ENCODE measurements around the gene EEF1G. TPM values are rescaled to one million over a fixed set of nuclear protein-coding genes. Genes with fewer than 3 reads are reported as not detected.
"Not testable (repeated sequence)": the region's sequence is repeated elsewhere in the genome, so short reads cannot be mapped to it uniquely, and the experiment has no call there.

The EEF1G gene
- total and polyA plus RNA-seq, 7 donors: 1,344 to 2,108 (median 1,779) TPM

DNA sequence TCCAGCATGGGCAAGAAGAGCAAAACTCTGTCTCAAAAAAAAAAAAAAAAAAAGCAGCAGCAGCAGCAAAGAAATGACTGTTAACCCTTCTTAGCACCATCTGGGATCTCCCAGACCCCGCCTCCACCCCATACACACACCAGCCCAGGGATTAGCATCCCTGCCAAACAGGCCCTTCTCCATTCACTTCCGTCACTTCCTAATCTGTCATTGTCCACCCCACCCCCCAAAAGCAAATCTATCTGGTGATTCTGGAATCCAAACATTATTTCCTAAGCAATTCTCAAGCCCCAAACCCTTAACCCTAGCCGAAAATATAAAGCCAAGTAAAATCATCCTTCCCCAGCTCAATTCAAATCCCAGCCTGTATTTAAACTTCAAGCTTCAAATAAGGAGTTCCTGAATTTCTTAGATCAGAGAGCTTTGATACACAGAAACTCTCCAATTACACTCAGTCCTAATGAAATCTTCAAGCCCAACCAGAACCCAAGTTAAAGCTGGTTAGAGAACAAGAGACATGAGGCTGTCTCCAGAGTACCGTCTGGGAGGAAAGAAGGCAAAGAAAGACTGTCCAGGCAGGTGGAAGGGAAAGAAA lies 21.1 kb downstream of the EEF1G start:
- Histone ChIP-seq H3K36me3 (peaks cover 0 to 2% (median 0%) of the 10 kb centered on the region in 4 donors), H3K27ac (peak overlapping the region; percentile 92 to 100 (median 96)), H3K4me3 (peak overlapping the region in 3 of 4 donors; percentile 17 to 29 (median 25)), H3K4me1 (peaks cover 0 to 89% (median 87%) of the 10 kb centered on the region in 4 donors), H3K27me3 (no peaks in the 10 kb centered on the region), H3K9me3 (no peaks in the 10 kb centered on the region)
- WGBS, 2 donors: 20 to 37% methylated on average over 4 of the region's 4 CpGs
- TF ChIP-seq POLR2AphosphoS5 (IDR thresholded peaks at IDR 0.05) (no peak), POLR2A (IDR thresholded peaks at IDR 0.05) (no peak), EP300 (IDR thresholded peaks at IDR 0.05) (no peak)
- TF ChIP-seq, protein P1, sequence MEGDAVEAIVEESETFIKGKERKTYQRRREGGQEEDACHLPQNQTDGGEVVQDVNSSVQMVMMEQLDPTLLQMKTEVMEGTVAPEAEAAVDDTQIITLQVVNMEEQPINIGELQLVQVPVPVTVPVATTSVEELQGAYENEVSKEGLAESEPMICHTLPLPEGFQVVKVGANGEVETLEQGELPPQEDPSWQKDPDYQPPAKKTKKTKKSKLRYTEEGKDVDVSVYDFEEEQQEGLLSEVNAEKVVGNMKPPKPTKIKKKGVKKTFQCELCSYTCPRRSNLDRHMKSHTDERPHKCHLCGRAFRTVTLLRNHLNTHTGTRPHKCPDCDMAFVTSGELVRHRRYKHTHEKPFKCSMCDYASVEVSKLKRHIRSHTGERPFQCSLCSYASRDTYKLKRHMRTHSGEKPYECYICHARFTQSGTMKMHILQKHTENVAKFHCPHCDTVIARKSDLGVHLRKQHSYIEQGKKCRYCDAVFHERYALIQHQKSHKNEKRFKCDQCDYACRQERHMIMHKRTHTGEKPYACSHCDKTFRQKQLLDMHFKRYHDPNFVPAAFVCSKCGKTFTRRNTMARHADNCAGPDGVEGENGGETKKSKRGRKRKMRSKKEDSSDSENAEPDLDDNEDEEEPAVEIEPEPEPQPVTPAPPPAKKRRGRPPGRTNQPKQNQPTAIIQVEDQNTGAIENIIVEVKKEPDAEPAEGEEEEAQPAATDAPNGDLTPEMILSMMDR (IDR thresholded peaks at IDR 0.05): no peak
- peak; percentile 68 for DNase-seq
- intact Hi-C loops (cut with DNase I): loop anchor here (5.0 kb wide), 1 partner anchor 50 kb away; the partner anchor contains the start of gene MTA2

- intact Hi-C loops (cut with DNase I): loop anchor here (5.0 kb wide), 1 partner anchor 52 kb away; the partner anchor contains the start of gene MTA2
- Histone ChIP-seq H3K4me1 (peaks cover 0 to 72% (median 69%) of the 10 kb centered on the region in 4 donors), H3K27ac (peak overlapping the region in 3 of 4 donors; percentile 92 to 100 (median 96))
- H3K36me3 ChIP-seq, H3K4me3 ChIP-seq, DNase-seq, H3K9me3 ChIP-seq, H3K27me3 ChIP-seq: not testable (repeated sequence)
- 93 to 95% methylated on average over 2 of the region's 2 CpGs for WGBS, 2 donors
Observed at GRCh38 chr11:62550478-62550877, 23.2 kb downstream of the EEF1G start.

DNA sequence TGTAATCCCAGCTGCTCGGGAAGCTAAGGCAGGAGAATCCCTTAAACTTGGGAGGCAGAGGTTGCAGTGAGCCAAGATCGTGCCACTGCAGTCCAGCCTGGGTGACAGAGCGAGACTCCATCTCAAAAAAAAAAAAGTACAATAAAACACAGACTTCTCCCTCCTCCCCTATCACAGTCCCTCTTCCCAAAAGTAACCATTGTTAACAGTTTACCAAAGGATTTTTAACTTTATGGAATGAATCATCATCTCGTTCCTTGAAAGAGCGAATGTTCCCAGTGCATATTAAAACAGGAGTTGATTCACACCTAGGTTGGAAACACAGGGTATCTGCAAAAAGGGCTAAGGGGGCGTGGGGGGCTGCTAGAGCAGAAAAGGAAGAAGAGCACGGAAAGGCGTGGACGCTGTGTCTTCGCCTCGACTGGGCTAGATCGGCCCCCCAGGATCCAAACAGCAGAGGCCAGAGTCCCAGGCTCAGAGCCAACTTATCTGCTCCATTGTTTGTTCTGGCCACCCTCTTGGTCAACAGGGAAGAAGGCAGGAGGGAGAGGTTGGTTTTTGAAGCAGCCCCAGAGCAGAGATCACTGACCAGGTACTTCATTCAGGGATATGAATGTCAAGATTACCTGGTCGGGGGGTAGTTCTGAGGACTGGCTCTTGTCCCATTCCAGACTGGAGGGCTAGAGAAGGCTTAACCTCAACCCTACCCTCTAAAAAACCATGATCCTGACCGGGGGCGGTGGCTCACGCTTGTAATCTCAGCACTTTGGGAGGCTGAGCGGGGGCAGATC lies 25.0 kb downstream of the EEF1G start:
- Histone ChIP-seq H3K4me3 (no peak overlapping the region), H3K9me3 (no peaks in the 10 kb centered on the region), H3K27ac (peak overlapping the region; percentile 96 to 100 (median 98)), H3K4me1 (peaks cover 0 to 61% (median 53%) of the 10 kb centered on the region in 4 donors), H3K36me3 (no peaks in the 10 kb centered on the region), H3K27me3 (no peaks in the 10 kb centered on the region)
- DNase-seq: no peak
- no peak for TF ChIP-seq POLR2AphosphoS5 (IDR thresholded peaks at IDR 0.05)
- TF ChIP-seq EP300 (IDR thresholded peaks at IDR 0.05): no peak
- TF ChIP-seq, protein P1 (IDR thresholded peaks at IDR 0.05): no peak
- TF ChIP-seq POLR2A (IDR thresholded peaks at IDR 0.05): no peak
- intact Hi-C loops (cut with DNase I): no loop called here
- 23 to 72% methylated on average over 17 of the region's 17 CpGs for WGBS, 2 donors

DNA sequence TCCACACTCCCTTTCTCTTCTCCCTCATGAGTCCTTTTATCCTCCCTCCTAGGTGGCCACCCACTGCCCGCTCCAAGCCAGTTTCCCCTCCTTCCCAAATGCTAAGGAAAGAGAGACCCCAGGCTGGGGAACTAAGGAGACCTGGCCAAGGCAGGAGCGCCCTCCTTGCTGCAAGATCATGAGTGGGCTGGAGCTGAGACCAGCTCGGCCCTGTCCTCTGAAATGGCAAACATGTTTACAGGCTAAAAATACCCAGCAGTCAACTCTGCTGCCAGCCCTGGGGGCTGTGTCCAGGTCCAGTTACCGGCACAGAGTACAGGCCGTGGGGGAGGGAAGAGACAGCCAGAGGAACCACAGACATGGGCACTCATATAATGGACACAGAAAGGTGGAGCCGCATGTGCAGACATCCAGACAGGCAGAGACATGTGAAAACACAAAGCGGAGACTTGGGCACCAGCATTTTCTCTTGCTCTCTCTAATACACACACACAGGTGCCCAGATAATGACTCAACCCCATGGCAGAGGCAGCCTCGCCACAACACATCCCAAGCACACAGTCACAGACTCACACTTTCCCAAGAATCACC lies 25.9 kb downstream of the EEF1G start:
- Histone ChIP-seq H3K9me3 (no peaks in the 10 kb centered on the region), H3K27ac (peak overlapping the region; percentile 96 to 100 (median 98)), H3K4me3 (peak overlapping the region; percentile 80 to 100 (median 95)), H3K27me3 (no peaks in the 10 kb centered on the region), H3K4me1 (peaks cover 0 to 61% (median 46%) of the 10 kb centered on the region in 4 donors), H3K36me3 (no peaks in the 10 kb centered on the region)
- peak; percentile 78 for DNase-seq
- 60 to 73% methylated on average over 8 of the region's 8 CpGs for WGBS, 2 donors
- no peak for TF ChIP-seq EP300 (IDR thresholded peaks at IDR 0.05)
- peak in 1 of 2 donors; percentile 33 for TF ChIP-seq POLR2A (IDR thresholded peaks at IDR 0.05)
- TF ChIP-seq POLR2AphosphoS5 (IDR thresholded peaks at IDR 0.05): peak; percentile 34 to 70 (median 59)
- intact Hi-C loops (cut with DNase I): no loop called here

DNA sequence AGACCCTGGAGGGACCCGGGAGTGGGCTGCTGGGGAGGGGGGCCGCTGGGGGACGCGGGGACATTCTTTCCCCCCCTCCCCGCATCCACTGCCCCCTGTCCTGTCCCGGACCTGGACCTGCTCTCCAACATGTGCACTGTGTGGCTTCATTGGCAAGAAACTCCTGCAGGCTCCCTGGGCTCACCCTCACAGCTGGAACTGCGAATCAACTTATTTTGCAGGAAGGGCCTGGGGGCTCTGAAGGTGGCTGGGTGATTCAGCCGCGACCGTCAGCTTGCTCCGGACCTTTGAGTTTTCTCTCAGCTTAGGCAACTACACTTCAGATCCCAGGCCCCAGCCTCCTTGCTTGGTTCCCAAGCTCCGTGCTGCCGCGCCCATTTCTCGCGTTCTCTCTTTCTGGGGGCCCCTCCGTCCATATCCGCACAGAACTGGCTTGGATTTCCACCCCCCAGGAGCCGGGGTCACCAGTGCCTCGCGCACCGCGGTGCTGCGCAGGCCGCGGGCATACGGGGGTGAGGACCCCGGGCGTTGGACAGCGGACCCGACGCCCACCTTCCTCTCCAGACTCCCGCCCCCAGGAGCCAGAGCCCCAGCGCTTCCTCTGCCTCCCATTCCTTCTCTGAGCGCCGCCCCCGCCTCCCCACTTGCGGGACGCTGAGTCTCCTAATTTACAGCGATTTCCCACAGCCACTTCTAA lies 26.6 kb downstream of the EEF1G start:
- TF ChIP-seq, protein P1 (IDR thresholded peaks at IDR 0.05): no peak
- no peak for TF ChIP-seq POLR2A (IDR thresholded peaks at IDR 0.05)
- no peak for TF ChIP-seq POLR2AphosphoS5 (IDR thresholded peaks at IDR 0.05)
- TF ChIP-seq EP300 (IDR thresholded peaks at IDR 0.05): no peak
- DNase-seq: no peak
- 21 to 24% methylated on average over 40 of the region's 40 CpGs for WGBS, 2 donors
- intact Hi-C loops (cut with DNase I): no loop called here
- Histone ChIP-seq H3K36me3 (no peaks in the 10 kb centered on the region), H3K4me1 (peaks cover 0 to 60% (median 45%) of the 10 kb centered on the region in 4 donors), H3K27ac (peak overlapping the region; percentile 96 to 100 (median 98)), H3K27me3 (no peaks in the 10 kb centered on the region), H3K9me3 (no peaks in the 10 kb centered on the region), H3K4me3 (peak overlapping the region; percentile 80 to 100 (median 95))

Data from sigmoid colon (tissue), 7 donors.